ENCODE results near the gene LCE1E.

Gene LCE1E

GRCh38 chr1:152758636-152759035 is 27.4 kb upstream of the LCE1E start:
- H3K4me1 ChIP-seq (ENCODE audit: control insufficient read depth, insufficient read depth, low read length) = no peaks in the 10 kb centered on the region
- H3K9ac ChIP-seq (ENCODE audit: low read length) = no peak overlapping the region
- H3K9me3 ChIP-seq (ENCODE audit: control insufficient read depth, low read length) = no peaks in the 10 kb centered on the region
- H3K36me3 ChIP-seq (ENCODE audit: control insufficient read depth, insufficient read depth, low read length) = no peaks in the 10 kb centered on the region
- H3K4me3 ChIP-seq (ENCODE audit: low read length) = no peak overlapping the region
- no peaks in the 10 kb centered on the region for H3K27me3 ChIP-seq (ENCODE audit: control insufficient read depth, insufficient read depth, low read length)

- Histone ChIP-seq H3K4me1 (ENCODE audit: control insufficient read depth, insufficient read depth, low read length) (no peaks in the 10 kb centered on the region), H3K9me3 (ENCODE audit: control insufficient read depth, low read length) (no peaks in the 10 kb centered on the region), H3K36me3 (ENCODE audit: control insufficient read depth, insufficient read depth, low read length) (no peaks in the 10 kb centered on the region), H3K4me3 (ENCODE audit: low read length) (no peak overlapping the region), H3K9ac (ENCODE audit: low read length) (no peak overlapping the region), H3K27me3 (ENCODE audit: control insufficient read depth, insufficient read depth, low read length) (no peaks in the 10 kb centered on the region)
Measured at GRCh38 chr1:152759453-152760173, 26.4 kb upstream of the LCE1E start.

GRCh38 chr1:152760551-152761190 is 25.4 kb upstream of the LCE1E start:
- Histone ChIP-seq H3K9ac (ENCODE audit: low read length) (no peak overlapping the region), H3K4me1 (ENCODE audit: control insufficient read depth, insufficient read depth, low read length) (no peaks in the 10 kb centered on the region), H3K4me3 (ENCODE audit: low read length) (no peak overlapping the region), H3K36me3 (ENCODE audit: control insufficient read depth, insufficient read depth, low read length) (no peaks in the 10 kb centered on the region), H3K27me3 (ENCODE audit: control insufficient read depth, insufficient read depth, low read length) (no peaks in the 10 kb centered on the region), H3K9me3 (ENCODE audit: control insufficient read depth, low read length) (no peaks in the 10 kb centered on the region)

- Histone ChIP-seq H3K36me3 (ENCODE audit: control insufficient read depth, insufficient read depth, low read length) (no peaks in the 10 kb centered on the region), H3K27me3 (ENCODE audit: control insufficient read depth, insufficient read depth, low read length) (no peaks in the 10 kb centered on the region), H3K9me3 (ENCODE audit: control insufficient read depth, low read length) (no peaks in the 10 kb centered on the region), H3K9ac (ENCODE audit: low read length) (no peak overlapping the region), H3K4me3 (ENCODE audit: low read length) (no peak overlapping the region), H3K4me1 (ENCODE audit: control insufficient read depth, insufficient read depth, low read length) (no peaks in the 10 kb centered on the region)
Measured at GRCh38 chr1:152761609-152762213, 24.3 kb upstream of the LCE1E start.

GRCh38 chr1:152768847-152769533 is 17.1 kb upstream of the LCE1E start:
- Histone ChIP-seq H3K9me3 (ENCODE audit: control insufficient read depth, low read length) (no peaks in the 10 kb centered on the region), H3K27me3 (ENCODE audit: control insufficient read depth, insufficient read depth, low read length) (no peaks in the 10 kb centered on the region), H3K9ac (ENCODE audit: low read length) (no peak overlapping the region), H3K4me3 (ENCODE audit: low read length) (no peak overlapping the region), H3K36me3 (ENCODE audit: control insufficient read depth, insufficient read depth, low read length) (no peaks in the 10 kb centered on the region), H3K4me1 (ENCODE audit: control insufficient read depth, insufficient read depth, low read length) (no peaks in the 10 kb centered on the region)

- Histone ChIP-seq H3K4me1 (ENCODE audit: control insufficient read depth, insufficient read depth, low read length) (no peaks in the 10 kb centered on the region), H3K9ac (ENCODE audit: low read length) (no peak overlapping the region), H3K4me3 (ENCODE audit: low read length) (no peak overlapping the region), H3K27me3 (ENCODE audit: control insufficient read depth, insufficient read depth, low read length) (no peaks in the 10 kb centered on the region), H3K9me3 (ENCODE audit: control insufficient read depth, low read length) (no peaks in the 10 kb centered on the region), H3K36me3 (ENCODE audit: control insufficient read depth, insufficient read depth, low read length) (no peaks in the 10 kb centered on the region)
Measured at GRCh38 chr1:152770411-152770810, 15.6 kb upstream of the LCE1E start.

- H3K9me3 ChIP-seq (ENCODE audit: control insufficient read depth, low read length) = no peaks in the 10 kb centered on the region
- H3K4me3 ChIP-seq (ENCODE audit: low read length) = no peak within 1 kb of the TSS
- H3K36me3 ChIP-seq (ENCODE audit: control insufficient read depth, insufficient read depth, low read length) = no peaks in the 10 kb centered on the region
- no peaks in the 10 kb centered on the region for H3K4me1 ChIP-seq (ENCODE audit: control insufficient read depth, insufficient read depth, low read length)
- no peak within 1 kb of the TSS for H3K9ac ChIP-seq (ENCODE audit: low read length)
- H3K27me3 ChIP-seq (ENCODE audit: control insufficient read depth, insufficient read depth, low read length) = no peaks in the 10 kb centered on the region
Measured at GRCh38 chr1:152774875-152775274, 11.2 kb upstream of the LCE1E start, which contains the start of gene LCE1F. TSS of gene LCE1F (plus strand) at chr1:152775140. CDS start at chr1:152776372, 1,232 bp downstream.

- no peaks in the 10 kb centered on the region for H3K4me1 ChIP-seq (ENCODE audit: control insufficient read depth, insufficient read depth, low read length)
Measured at GRCh38 chr1:152776361-152776760, 9.7 kb upstream of the LCE1E start.

GRCh38 chr1:152777510-152778137 is 8.4 kb upstream of the LCE1E start:
- H3K27me3 ChIP-seq (ENCODE audit: control insufficient read depth, insufficient read depth, low read length) = no peaks in the 10 kb centered on the region
- H3K9me3 ChIP-seq (ENCODE audit: control insufficient read depth, low read length) = no peaks in the 10 kb centered on the region
- H3K9ac ChIP-seq (ENCODE audit: low read length) = no peak overlapping the region
- H3K4me3 ChIP-seq (ENCODE audit: low read length) = no peak overlapping the region
- H3K36me3 ChIP-seq (ENCODE audit: control insufficient read depth, insufficient read depth, low read length) = no peaks in the 10 kb centered on the region
- H3K4me1 ChIP-seq (ENCODE audit: control insufficient read depth, insufficient read depth, low read length) = no peaks in the 10 kb centered on the region

More at GRCh38 chr1:152776361-152776760, 9.7 kb upstream of the LCE1E start:
- Histone ChIP-seq H3K4me3 (ENCODE audit: low read length) (no peak overlapping the region), H3K9ac (ENCODE audit: low read length) (no peak overlapping the region), H3K9me3 (ENCODE audit: control insufficient read depth, low read length) (no peaks in the 10 kb centered on the region), H3K27me3 (ENCODE audit: control insufficient read depth, insufficient read depth, low read length) (no peaks in the 10 kb centered on the region), H3K36me3 (ENCODE audit: control insufficient read depth, insufficient read depth, low read length) (no peaks in the 10 kb centered on the region)

GRCh38 chr1:152783095-152783494 is 3.0 kb upstream of the LCE1E start:
- no peak overlapping the region for H3K4me3 ChIP-seq (ENCODE audit: low read length)

GRCh38 chr1:152795686-152796085 is 9.6 kb downstream of the LCE1E start:
- H3K4me3 ChIP-seq (ENCODE audit: low read length) = no peak overlapping the region
- H3K9ac ChIP-seq (ENCODE audit: low read length) = no peak overlapping the region
- no peaks in the 10 kb centered on the region for H3K27me3 ChIP-seq (ENCODE audit: control insufficient read depth, insufficient read depth, low read length)
- no peaks in the 10 kb centered on the region for H3K9me3 ChIP-seq (ENCODE audit: control insufficient read depth, low read length)
- H3K4me1 ChIP-seq (ENCODE audit: control insufficient read depth, insufficient read depth, low read length) = no peaks in the 10 kb centered on the region
- no peaks in the 10 kb centered on the region for H3K36me3 ChIP-seq (ENCODE audit: control insufficient read depth, insufficient read depth, low read length)

More at GRCh38 chr1:152783095-152783494, 3.0 kb upstream of the LCE1E start:
- Histone ChIP-seq H3K9ac (ENCODE audit: low read length) (no peak overlapping the region), H3K4me1 (ENCODE audit: control insufficient read depth, insufficient read depth, low read length) (peaks cover 3% of the 10 kb centered on the region), H3K27me3 (ENCODE audit: control insufficient read depth, insufficient read depth, low read length) (no peaks in the 10 kb centered on the region), H3K9me3 (ENCODE audit: control insufficient read depth, low read length) (no peaks in the 10 kb centered on the region), H3K36me3 (ENCODE audit: control insufficient read depth, insufficient read depth, low read length) (no peaks in the 10 kb centered on the region)
